GM19438 (cell line): Measurements from ENCODE around the gene KCNH4.

Source experiments
- ATAC-seq: cut with Tn5 transposase; IDR thresholded peaks from one replicate; pipeline ENCODE4 v1.9.1; 2021; ENCODE audit warnings: low read depth; ENCODE audit not compliant: unreplicated experiment

Gene KCNH4

DNA sequence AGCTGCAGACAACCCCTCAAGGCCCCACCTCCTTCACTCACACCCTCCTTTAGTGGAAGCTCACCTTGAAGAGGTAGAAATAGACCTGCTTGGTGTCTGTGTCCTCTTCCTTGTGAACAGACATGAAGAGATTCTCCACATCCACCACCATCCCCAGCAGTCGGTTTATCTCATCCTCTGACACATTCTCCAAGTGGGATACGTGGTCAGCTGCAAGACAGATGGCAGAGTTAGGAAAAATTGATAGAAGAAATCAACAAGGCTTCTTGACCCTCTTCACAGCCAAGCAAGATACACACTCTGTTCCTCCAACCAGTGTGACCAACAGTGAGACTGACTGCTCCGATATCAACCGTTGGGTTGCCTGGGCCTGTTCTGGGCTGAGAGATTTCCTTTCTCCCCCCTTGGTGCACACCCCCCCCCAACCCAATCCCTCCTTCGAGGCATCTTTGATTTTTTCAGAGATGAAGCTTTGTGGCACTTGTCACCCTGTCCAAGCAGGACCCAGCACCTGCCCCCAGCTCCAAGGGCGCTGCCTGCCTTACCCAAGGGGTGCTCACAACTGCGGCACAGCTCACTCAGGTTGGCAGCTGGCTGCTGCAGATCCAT is 60.7 kb downstream of the KCNH4 start:
- no peak for ATAC-seq

DNA sequence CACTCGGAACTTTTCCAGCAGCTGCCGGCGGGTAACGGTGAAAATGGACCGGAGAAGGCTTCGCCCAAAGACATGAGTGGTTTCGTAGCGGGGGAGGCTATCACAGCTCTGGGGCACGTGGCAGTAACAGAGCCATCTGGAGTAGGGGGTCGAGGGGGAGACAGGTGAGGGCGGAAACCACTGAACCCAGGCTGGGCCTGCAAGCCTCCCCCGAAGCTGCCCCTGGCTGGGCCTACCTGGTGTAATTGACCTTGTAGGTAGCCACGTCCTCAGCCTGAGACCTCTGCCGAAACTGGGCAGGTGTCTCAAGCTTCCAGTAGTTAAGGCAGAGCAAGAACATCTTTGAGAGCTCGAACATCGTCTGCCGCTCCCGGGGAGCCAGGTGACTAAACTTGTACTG is 61.6 kb downstream of the KCNH4 start:
- ATAC-seq = no peak

GRCh38 chr17:42118545-42118944 is 62.4 kb downstream of the KCNH4 start:
- ATAC-seq = no peak

- ATAC-seq = no peak
Observed at GRCh38 chr17:42118126-42118510, 62.8 kb downstream of the KCNH4 start.

DNA sequence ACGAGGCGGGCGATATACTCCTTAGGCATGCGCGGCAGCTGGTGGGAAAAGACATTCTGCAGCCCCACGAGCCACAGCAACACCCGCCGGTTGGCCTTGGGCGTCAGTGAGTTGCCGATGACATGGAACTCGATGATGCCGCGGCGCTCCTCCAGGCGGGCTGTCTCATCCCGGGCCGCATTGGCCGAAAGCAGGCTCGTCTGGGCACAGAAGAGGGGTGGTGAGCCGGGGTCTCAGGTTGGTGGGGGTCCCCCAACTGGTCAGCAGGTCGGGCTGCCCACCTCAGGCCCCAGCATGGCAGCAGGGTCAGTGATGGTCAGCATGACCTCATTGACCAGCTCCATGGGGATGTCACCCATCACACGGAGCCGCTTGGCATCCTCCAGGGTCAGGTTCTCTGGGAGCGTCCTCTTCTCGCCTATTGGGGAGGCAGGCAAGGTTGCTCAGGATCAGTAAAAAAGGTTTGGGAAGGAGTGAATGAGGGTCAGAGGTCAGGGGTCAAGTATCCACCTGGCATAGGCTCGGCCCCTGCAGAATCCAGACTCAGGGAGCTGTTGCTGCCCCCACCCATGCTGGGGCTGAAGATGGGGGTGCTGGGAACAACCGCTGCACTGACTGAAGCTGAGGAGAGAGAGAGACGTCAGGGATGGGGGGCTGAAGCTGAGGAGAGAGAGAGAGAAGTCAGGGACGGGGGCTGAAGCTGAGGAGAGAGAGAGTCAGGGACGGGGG is 63.4 kb downstream of the KCNH4 start:
- no peak for ATAC-seq

DNA sequence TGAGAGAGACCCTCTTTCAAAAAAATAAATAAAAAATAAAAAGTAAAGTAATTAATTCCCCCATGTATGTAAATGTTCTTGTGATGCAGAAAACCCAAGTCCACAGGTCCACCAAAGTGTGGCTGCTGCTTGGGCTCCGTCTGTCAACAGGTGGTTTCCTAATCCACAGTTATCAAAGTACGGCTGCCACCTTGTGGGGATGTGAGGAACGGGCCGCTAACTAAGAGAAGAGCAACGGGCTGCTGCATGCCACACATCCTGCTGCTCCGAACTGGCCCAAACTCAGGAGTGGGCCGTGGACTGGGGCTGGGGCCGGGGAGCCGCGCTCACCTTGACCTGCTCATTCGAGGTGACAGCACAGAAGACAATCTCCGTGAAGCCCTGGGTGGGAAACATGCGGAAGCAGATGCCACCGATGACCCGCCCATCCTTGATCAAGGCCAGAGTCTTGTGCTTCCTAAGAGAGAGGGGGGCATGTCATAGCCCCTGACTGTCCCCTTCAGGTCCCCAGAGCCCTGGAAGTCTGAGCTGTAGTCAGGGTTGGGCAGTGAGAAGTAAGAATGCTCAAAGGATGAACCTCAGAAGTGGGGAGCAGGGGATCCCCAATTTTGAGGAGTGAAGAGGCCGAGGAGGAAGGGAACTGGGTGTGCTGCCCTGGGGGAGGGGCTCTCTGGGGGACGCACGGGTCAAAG is 64.1 kb downstream of the KCNH4 start:
- no peak for ATAC-seq

DNA sequence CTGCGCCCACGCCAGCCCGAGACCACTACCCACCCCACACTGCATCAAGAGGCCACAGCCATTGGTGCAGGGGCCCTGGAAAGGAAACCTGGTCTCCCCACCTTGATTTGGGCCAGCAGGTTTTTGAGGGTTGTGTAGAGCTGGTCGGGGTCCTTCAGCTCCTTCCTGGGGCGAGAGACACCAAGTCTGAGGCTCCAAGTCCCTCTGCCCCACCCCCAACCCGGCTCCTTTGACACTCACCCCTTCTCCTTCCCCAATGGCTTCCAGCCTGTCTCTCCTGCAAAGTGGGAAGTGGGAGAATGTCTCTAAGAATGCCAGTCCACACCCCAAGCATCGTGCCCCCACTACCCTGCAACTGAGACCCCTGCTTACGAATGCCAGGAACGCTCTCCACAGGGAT is 66.8 kb downstream of the KCNH4 start:
- no peak for ATAC-seq

- no peak for ATAC-seq
Observed at GRCh38 chr17:42113293-42114069, 67.5 kb downstream of the KCNH4 start.

GRCh38 chr17:42112552-42113176 is 68.3 kb downstream of the KCNH4 start, which contains the start of gene DHX58:
DHX58 (minus strand) TSS chr17:42112714; CDS start chr17:42111892, 822 bp downstream.
- peak; percentile 63 for ATAC-seq

DNA sequence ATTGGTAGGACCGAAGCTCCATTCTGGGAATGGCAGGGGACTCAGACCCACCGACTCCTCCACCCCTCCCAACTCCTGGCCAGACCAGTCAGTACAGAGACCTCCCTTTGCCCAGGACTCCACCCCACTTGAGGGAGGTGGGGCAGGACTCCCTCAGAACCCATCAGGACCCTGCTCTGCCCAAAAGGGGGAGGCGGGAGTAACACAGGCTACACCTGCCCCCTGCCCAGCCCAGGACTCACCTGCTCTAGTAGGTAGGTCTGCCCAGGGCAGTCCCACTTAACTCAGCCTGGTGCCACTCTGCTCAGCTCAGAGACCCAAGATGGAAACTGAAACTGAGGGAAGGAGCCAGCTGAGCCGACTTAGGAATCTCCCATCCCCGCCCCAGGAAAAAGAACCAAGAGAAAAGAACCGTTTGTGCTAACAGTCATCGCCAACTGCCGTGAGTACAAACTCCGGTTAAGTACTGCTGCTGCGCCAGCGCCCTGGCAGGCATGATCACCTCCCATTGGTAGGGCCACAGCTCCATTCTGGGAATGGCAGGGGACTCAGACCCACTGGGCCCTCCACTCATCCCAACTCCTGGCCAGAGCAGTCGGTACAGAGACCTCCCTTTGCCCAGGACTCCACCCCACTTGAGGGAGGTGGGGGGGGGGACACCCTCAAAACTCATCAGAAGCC is 68.9 kb downstream of the KCNH4 start:
- peak; percentile 14 for ATAC-seq

- no peak for ATAC-seq
Observed at GRCh38 chr17:42111265-42111636, 69.7 kb downstream of the KCNH4 start.

DNA sequence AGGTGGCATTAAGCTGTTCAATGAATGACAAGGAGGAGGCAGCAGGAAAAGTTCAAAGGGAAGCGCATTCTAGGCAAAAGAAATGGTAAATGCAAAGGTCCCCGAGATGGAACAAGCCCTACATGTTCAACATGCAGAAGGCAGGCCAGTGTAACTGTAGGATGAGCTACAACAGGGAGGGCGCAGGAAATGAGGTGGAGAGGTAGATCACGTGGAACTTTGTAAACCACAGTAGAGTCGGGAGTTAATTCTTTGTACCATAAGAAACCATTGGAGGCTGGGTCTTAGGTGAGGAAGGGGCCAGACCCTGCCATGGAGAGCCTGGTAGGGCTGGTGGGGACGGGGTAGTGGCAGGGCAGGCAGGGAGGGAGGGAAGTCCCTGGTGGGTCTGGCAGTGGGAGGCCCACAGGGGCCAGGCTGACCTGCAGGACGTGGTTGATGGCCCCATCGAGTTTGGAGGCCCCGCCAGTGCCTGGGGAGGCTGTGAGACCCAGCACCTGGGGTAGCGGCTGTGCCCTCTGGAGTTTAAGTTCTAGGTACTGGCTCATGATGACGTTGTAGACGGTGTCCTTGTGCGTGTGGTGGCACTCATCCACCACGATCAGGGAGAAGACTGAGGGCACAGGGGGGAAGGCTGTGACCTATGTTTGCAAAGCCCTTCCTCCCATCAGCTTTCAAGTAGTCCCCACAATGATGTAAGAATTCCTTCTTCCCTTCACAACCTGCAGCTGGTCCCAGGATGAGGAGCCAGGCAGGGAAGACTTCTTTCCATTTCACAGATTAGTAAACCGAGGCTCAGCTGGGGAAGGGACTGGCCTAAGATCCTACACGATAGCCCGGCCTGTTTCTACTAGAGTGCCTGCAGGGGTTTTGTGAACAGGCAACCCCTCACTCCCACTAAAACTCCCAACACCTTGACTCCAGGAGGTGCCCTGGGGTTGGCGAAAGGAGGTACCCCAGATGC is 70.4 kb downstream of the KCNH4 start:
- ATAC-seq = no peak

GRCh38 chr17:42109086-42109485 is 71.9 kb downstream of the KCNH4 start:
- ATAC-seq = no peak

DNA sequence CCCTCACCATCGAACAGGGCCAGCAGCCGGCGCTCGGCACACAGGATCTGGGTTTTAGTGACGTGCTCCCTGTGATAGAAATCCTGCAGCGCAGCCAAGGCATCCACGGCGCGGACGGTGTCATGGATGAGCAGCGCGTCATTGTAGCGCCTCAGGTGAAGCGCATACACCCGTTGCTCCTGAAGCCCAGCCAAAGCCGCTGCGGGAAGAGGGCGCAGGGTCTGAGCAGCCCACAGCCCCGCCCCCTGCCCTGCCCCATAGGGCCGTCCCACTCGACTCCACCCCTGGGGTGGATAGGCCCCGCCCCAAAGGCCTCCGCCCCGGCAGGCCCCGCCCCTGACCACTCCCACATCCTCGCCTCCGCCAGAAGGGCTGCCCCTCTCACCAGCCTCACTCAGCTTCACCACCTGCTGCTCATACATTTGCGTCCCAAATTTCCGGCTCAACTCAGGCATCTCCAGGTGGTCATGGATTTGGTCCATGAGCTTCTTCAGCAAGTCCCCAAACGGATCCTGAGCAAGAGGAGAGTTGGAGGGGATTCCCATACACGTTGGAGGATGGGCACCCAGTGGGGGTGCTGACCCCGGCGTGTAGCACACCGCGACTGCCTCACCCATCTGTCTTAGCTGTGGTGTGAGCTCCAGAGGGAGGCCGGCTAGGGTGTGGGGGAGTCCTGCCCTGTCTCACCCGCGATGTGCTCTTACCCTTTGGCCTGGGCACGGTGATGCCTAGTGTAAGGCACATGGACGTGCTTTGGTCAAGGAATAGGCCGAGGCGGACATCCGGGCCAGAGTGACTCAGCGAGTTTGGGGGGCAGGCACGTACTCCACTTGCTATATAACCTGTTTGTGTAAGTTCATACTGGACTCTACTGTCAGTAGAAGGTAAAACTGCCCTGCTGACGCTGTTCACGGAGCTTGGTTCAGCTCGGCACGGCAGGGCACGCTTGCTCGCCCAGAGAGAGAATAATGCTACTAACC is 73.1 kb downstream of the KCNH4 start:
- ATAC-seq = peak; percentile 64

DNA sequence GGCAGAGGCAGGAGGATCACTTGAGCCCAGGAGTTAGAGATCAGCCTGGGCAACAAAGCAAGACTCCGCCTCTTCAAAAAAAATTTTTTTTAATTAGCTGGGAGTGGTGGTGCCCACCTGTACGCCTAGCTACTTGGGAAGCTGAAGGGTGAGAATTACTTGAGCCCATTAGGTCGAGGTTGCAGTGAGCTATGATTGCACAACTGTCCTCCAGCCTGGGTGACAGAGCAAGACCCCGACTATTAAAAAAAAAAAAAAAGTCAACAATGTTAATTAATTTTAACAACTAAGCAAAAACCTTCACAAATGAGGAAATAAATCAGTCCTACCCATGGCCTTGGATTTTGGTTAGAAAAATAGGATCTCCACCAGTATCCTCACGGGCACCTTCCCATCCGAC is 73.8 kb downstream of the KCNH4 start:
- ATAC-seq = no peak
